ENCODE data around the gene CALCB. TPM values are rescaled to one million over a fixed set of nuclear protein-coding genes. Genes with fewer than 3 reads are reported as not detected.

The CALCB gene
- total RNA-seq, 1 experiment from 2014 or later = not detected

- DNase-seq = no peak
- TF ChIP-seq, protein P1, sequence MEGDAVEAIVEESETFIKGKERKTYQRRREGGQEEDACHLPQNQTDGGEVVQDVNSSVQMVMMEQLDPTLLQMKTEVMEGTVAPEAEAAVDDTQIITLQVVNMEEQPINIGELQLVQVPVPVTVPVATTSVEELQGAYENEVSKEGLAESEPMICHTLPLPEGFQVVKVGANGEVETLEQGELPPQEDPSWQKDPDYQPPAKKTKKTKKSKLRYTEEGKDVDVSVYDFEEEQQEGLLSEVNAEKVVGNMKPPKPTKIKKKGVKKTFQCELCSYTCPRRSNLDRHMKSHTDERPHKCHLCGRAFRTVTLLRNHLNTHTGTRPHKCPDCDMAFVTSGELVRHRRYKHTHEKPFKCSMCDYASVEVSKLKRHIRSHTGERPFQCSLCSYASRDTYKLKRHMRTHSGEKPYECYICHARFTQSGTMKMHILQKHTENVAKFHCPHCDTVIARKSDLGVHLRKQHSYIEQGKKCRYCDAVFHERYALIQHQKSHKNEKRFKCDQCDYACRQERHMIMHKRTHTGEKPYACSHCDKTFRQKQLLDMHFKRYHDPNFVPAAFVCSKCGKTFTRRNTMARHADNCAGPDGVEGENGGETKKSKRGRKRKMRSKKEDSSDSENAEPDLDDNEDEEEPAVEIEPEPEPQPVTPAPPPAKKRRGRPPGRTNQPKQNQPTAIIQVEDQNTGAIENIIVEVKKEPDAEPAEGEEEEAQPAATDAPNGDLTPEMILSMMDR (conservative IDR thresholded peaks at IDR 0.05) = no peak
- no CpG with 5 or more reads among the region's 1 CpG for WGBS (ENCODE audit: extremely low coverage, insufficient read length, low lambda C conversion rate)
- Histone ChIP-seq H2BK12ac (ENCODE audit: insufficient read length, low read depth, low read length) (no peak overlapping the region), H3K4me2 (ENCODE audit: insufficient read depth, insufficient read length, low read length) (no peak overlapping the region), H3K27me3 (ENCODE audit: insufficient read depth, low read length) (no peaks in the 10 kb centered on the region), H2BK5ac (ENCODE audit: insufficient read length, low read length) (no peak overlapping the region), H3K14ac (ENCODE audit: insufficient read depth, low read length) (no peak overlapping the region), H3K18ac (ENCODE audit: insufficient read length, low read depth, low read length) (no peak overlapping the region), H4K20me1 (ENCODE audit: control insufficient read depth, insufficient read depth, insufficient read length) (no peaks in the 10 kb centered on the region), H4K91ac (ENCODE audit: insufficient read length, low read depth, low read length) (no peak overlapping the region), H3K9me3 (ENCODE audit: control insufficient read depth, low read depth, low read length) (no peaks in the 10 kb centered on the region), H3K56ac (ENCODE audit: insufficient read length, low read depth, low read length) (no peak overlapping the region), H3K9ac (ENCODE audit: extremely low read depth, insufficient read length, low read length) (no peak overlapping the region), H2AK5ac (ENCODE audit: insufficient read length, low read length) (no peak overlapping the region), H3K79me1 (ENCODE audit: insufficient read depth, low read depth, low read length, poor library complexity, severe bottlenecking) (no peaks in the 10 kb centered on the region), H2BK15ac (ENCODE audit: low read depth, low read length) (no peak overlapping the region), H3K23ac (ENCODE audit: insufficient read length, low read depth, low read length) (no peak overlapping the region), H3K27ac (ENCODE audit: insufficient read length, low read depth, low read length) (no peak overlapping the region), H2BK120ac (ENCODE audit: low read depth, low read length, poor library complexity, severe bottlenecking) (no peak overlapping the region), H4K5ac (ENCODE audit: insufficient read length, low read depth, low read length) (no peak overlapping the region), H3K4me1 (ENCODE audit: insufficient read depth, low read length) (no peaks in the 10 kb centered on the region; the same call in 1 of the 2 replicates), H2BK20ac (ENCODE audit: low read depth, low read length, poor library complexity, severe bottlenecking) (no peak overlapping the region), H3T11ph (ENCODE audit: low read length) (no peak overlapping the region), H2AFZ (ENCODE audit: low read length) (no peak overlapping the region), H3K79me2 (ENCODE audit: insufficient read depth, low read length) (no peaks in the 10 kb centered on the region), H3K4ac (ENCODE audit: low read depth, low read length) (no peak overlapping the region), H3K23me2 (ENCODE audit: insufficient read length, low read depth, low read length, poor library complexity, severe bottlenecking) (no peaks in the 10 kb centered on the region), H4K8ac (replicated peaks; ENCODE audit: insufficient read length, low read depth, low read length) (no peak overlapping the region)
- H3K27ac Mint-ChIP-seq = no peak overlapping the region
- no peaks in the 10 kb centered on the region; the same call in 1 of the 2 replicates for H3K27me3 Mint-ChIP-seq (ENCODE audit: low read depth)
- H3K36me3 Mint-ChIP-seq (ENCODE audit: insufficient read depth in 1 of 3, low read depth in 3 of 3) = no peaks in the 10 kb centered on the region
- peaks cover 2 to 5% of the 10 kb centered on the region in 2 experiments; a peak in 2 of 4 replicates for H3K4me1 Mint-ChIP-seq
- no peaks in the 10 kb centered on the region; a peak in 1 of 5 replicates for H3K9me3 Mint-ChIP-seq
- no peak overlapping the region for H3K4me3 Mint-ChIP-seq
These were observed 20.2 kb upstream of the CALCB start for GRCh38 chr11:15053191-15053685.
